ENCODE results near the gene SRL. TPM values are rescaled to one million over a fixed set of nuclear protein-coding genes. Genes with fewer than 3 reads are reported as not detected.

SRL gene
- total RNA-seq, 2 experiments from 2014 or later = not detected

GRCh38 chr16:4175849-4176248 is 66.0 kb downstream of the SRL start:
- DNase-seq = no peak
- TF ChIP-seq CTCF (IDR thresholded peaks at IDR 0.05) = no peak
- Histone ChIP-seq H3K9me3 (ENCODE audit: control insufficient read depth in 1 of 2, insufficient read depth in 1 of 2, low read length in 2 of 2) (peaks cover 0 to 3% of the 10 kb centered on the region in 2 experiments), H3K4me3 (ENCODE audit: low read length) (no peak overlapping the region), H3K27ac (ENCODE audit: low read depth in 1 of 2, low read length in 2 of 2) (no peak overlapping the region), H3K4me1 (ENCODE audit: insufficient read depth, low read length) (no peaks in the 10 kb centered on the region), H3K27me3 (ENCODE audit: control insufficient read depth in 1 of 2, insufficient read depth in 2 of 2, low read length in 2 of 2) (no peaks in the 10 kb centered on the region), H3K36me3 (ENCODE audit: insufficient read depth, low read length) (no peaks in the 10 kb centered on the region)
- ATAC-seq (ENCODE audit: poor library complexity) = no peak
- intact Hi-C loops (cut with DNase I, micrococcal nuclease) = no loop called here
- peaks cover 5% of the 10 kb centered on the region for H3K27me3 Mint-ChIP-seq
- POLR2A ChIA-PET = no interaction called here
- H3K27ac Mint-ChIP-seq = no peak overlapping the region
- no peak overlapping the region for H3K4me3 Mint-ChIP-seq
- H3K4me1 Mint-ChIP-seq (ENCODE audit: low read depth) = no peaks in the 10 kb centered on the region
- no peaks in the 10 kb centered on the region for H3K9me3 Mint-ChIP-seq
- H3K36me3 Mint-ChIP-seq (ENCODE audit: low read depth) = no peaks in the 10 kb centered on the region
- CTCF ChIA-PET = no interaction called here

- POLR2A ChIA-PET = no interaction called here
- H3K27me3 ChIP-seq (ENCODE audit: control insufficient read depth in 1 of 2, insufficient read depth in 2 of 2, low read length in 2 of 2) = no peaks in the 10 kb centered on the region
- CTCF ChIA-PET = no interaction called here
- H3K4me3 ChIP-seq (ENCODE audit: low read length) = no peak overlapping the region
- intact Hi-C loops (cut with DNase I, micrococcal nuclease) = no loop called here
- H3K9me3 Mint-ChIP-seq = no peaks in the 10 kb centered on the region
- no peaks in the 10 kb centered on the region for H3K36me3 Mint-ChIP-seq (ENCODE audit: low read depth)
- H3K36me3 ChIP-seq (ENCODE audit: insufficient read depth, low read length) = no peaks in the 10 kb centered on the region
- no peaks in the 10 kb centered on the region for H3K9me3 ChIP-seq (ENCODE audit: control insufficient read depth in 1 of 2, insufficient read depth in 1 of 2, low read length in 2 of 2)
- no peak overlapping the region for H3K4me3 Mint-ChIP-seq
- TF ChIP-seq CTCF (IDR thresholded peaks at IDR 0.05) = no peak
- no peaks in the 10 kb centered on the region for H3K4me1 Mint-ChIP-seq (ENCODE audit: low read depth)
- H3K27me3 Mint-ChIP-seq = peaks cover 5% of the 10 kb centered on the region
- ATAC-seq (ENCODE audit: poor library complexity) = no peak
- no peak overlapping the region for H3K27ac ChIP-seq (ENCODE audit: low read depth in 1 of 2, low read length in 2 of 2)
- no peak overlapping the region for H3K27ac Mint-ChIP-seq
- no peak for DNase-seq
- no peaks in the 10 kb centered on the region for H3K4me1 ChIP-seq (ENCODE audit: insufficient read depth, low read length)
These were observed 69.8 kb downstream of the SRL start for GRCh38 chr16:4172070-4172469.

GRCh38 chr16:4169415-4169814 is 72.5 kb downstream of the SRL start:
- ChIA-PET CTCF (no interaction called here), POLR2A (no interaction called here)
- Mint-ChIP-seq H3K9me3 (no peaks in the 10 kb centered on the region), H3K36me3 (ENCODE audit: low read depth) (no peaks in the 10 kb centered on the region), H3K27ac (no peak overlapping the region), H3K4me3 (no peak overlapping the region), H3K4me1 (ENCODE audit: low read depth) (no peaks in the 10 kb centered on the region), H3K27me3 (no peaks in the 10 kb centered on the region)
- intact Hi-C loops (cut with DNase I, micrococcal nuclease) = no loop called here
- Histone ChIP-seq H3K4me3 (ENCODE audit: low read length) (no peak overlapping the region), H3K9me3 (ENCODE audit: control insufficient read depth in 1 of 2, insufficient read depth in 1 of 2, low read length in 2 of 2) (no peaks in the 10 kb centered on the region), H3K27ac (ENCODE audit: low read depth in 1 of 2, low read length in 2 of 2) (no peak overlapping the region), H3K27me3 (ENCODE audit: control insufficient read depth in 1 of 2, insufficient read depth in 2 of 2, low read length in 2 of 2) (no peaks in the 10 kb centered on the region), H3K36me3 (ENCODE audit: insufficient read depth, low read length) (no peaks in the 10 kb centered on the region), H3K4me1 (ENCODE audit: insufficient read depth, low read length) (no peaks in the 10 kb centered on the region)
- DNase-seq = no peak
- ATAC-seq (ENCODE audit: poor library complexity) = no peak
- no peak for TF ChIP-seq CTCF (IDR thresholded peaks at IDR 0.05)
